Measurements from ENCODE around the gene MTRFR. TPM values are rescaled to one million over a fixed set of nuclear protein-coding genes. Genes with fewer than 3 reads are reported as not detected.

Gene MTRFR
- total and polyA plus RNA-seq, 4 donors = 5.7 to 15.2 (median 11.1) TPM

DNA sequence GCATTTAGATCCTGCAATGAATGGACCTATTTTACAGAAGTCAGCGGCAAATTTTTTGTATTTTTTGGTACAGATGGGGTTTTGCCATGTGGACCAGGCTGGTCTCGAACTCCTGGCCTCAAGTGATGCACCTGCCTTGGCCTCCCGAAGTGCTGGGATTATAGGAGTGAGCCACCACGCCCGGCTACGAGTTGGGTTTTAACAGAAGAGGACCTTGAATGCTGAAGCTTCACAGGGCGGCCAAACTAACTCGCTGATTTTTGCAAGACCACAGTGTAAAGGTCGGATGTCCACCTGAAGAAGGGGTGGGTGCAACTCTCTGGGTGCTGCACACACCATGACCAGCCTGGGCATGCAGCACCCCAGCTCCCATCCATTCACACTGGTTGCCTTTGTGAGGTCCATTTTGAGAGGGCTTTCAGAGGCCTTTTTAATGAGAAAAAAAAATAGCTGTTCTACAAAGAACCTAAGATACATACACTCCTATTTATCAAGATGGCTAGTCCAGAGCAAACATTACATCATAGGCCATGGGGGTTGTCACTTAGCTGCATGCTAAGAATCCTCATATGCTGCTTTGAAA, 60.0 kb downstream of the MTRFR start:
- no peak for TF ChIP-seq RAD21 (IDR thresholded peaks at IDR 0.05)
- TF ChIP-seq HNF4G (IDR thresholded peaks at IDR 0.05) = peak; percentile 23
- TF ChIP-seq HNF4A (conservative IDR thresholded peaks at IDR 0.05) = peak; percentile 65 to 76
- TF ChIP-seq ZBTB33 (IDR thresholded peaks at IDR 0.05) = no peak
- peak; percentile 50 for TF ChIP-seq YY1 (IDR thresholded peaks at IDR 0.05)
- TF ChIP-seq FOXA1 (IDR thresholded peaks at IDR 0.05) = no peak
- no peak for TF ChIP-seq JUND (IDR thresholded peaks at IDR 0.05)
- no peak for TF ChIP-seq TAF1 (conservative IDR thresholded peaks at IDR 0.05)
- no peak for TF ChIP-seq REST (IDR thresholded peaks at IDR 0.05)
- peak in 1 of 2 donors; percentile 8 for TF ChIP-seq RXRA (IDR thresholded peaks at IDR 0.05)
- no peak for TF ChIP-seq GABPA (IDR thresholded peaks at IDR 0.05 in 1 of 2, conservative IDR thresholded peaks at IDR 0.05 in 1 of 2)
- TF ChIP-seq, protein P1, sequence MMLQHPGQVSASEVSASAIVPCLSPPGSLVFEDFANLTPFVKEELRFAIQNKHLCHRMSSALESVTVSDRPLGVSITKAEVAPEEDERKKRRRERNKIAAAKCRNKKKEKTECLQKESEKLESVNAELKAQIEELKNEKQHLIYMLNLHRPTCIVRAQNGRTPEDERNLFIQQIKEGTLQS (IDR thresholded peaks at IDR 0.05) = peak; percentile 30
- TF ChIP-seq, protein P2, sequence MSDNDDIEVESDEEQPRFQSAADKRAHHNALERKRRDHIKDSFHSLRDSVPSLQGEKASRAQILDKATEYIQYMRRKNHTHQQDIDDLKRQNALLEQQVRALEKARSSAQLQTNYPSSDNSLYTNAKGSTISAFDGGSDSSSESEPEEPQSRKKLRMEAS (IDR thresholded peaks at IDR 0.05) = no peak
- Histone ChIP-seq H3K36me3 (ENCODE audit: control insufficient read depth in 4 of 4, insufficient read depth in 3 of 4, low read depth in 1 of 4, low read length in 3 of 4) (peaks cover 15 to 41% (median 29%) of the 10 kb centered on the region in 4 donors), H3K4me3 (ENCODE audit: low read depth in 1 of 3, low read length in 3 of 3) (no peak overlapping the region), H3K9me3 (ENCODE audit: control insufficient read depth in 4 of 4, low read length in 3 of 4) (no peaks in the 10 kb centered on the region), H3K27ac (ENCODE audit: low read depth in 1 of 2, low read length in 2 of 2) (no peak overlapping the region), H3K27me3 (ENCODE audit: control insufficient read depth in 4 of 4, insufficient read depth in 4 of 4, low read length in 3 of 4) (no peaks in the 10 kb centered on the region), H3K9ac (ENCODE audit: low read depth in 1 of 2, low read length in 2 of 2) (no peak overlapping the region), H3K4me1 (ENCODE audit: control insufficient read depth in 4 of 4, insufficient read depth in 4 of 4, low read length in 3 of 4) (peaks cover 0 to 11% (median 6%) of the 10 kb centered on the region in 4 donors)
- no peak for DNase-seq (ENCODE audit: low spot score)
- 58% methylated on average over 9 of the region's 9 CpGs for WGBS

- Histone ChIP-seq H3K4me3 (ENCODE audit: low read depth in 1 of 3, low read length in 3 of 3) (no peak overlapping the region), H3K27ac (ENCODE audit: low read depth in 1 of 2, low read length in 2 of 2) (no peak overlapping the region), H3K9ac (ENCODE audit: low read depth in 1 of 2, low read length in 2 of 2) (no peak overlapping the region), H3K27me3 (ENCODE audit: control insufficient read depth in 4 of 4, insufficient read depth in 4 of 4, low read length in 3 of 4) (no peaks in the 10 kb centered on the region), H3K9me3 (ENCODE audit: control insufficient read depth in 4 of 4, low read length in 3 of 4) (no peaks in the 10 kb centered on the region), H3K36me3 (ENCODE audit: control insufficient read depth in 4 of 4, insufficient read depth in 3 of 4, low read depth in 1 of 4, low read length in 3 of 4) (peaks cover 3 to 69% (median 59%) of the 10 kb centered on the region in 4 donors), H3K4me1 (ENCODE audit: control insufficient read depth in 4 of 4, insufficient read depth in 4 of 4, low read length in 3 of 4) (no peaks in the 10 kb centered on the region)
- no peak for DNase-seq (ENCODE audit: low spot score)
- WGBS = 61% methylated on average over 3 of the region's 3 CpGs
- TF ChIP-seq, protein P1 (IDR thresholded peaks at IDR 0.05) = no peak
- no peak for TF ChIP-seq FOXA2 (IDR thresholded peaks at IDR 0.05)
- no peak for TF ChIP-seq TAF1 (conservative IDR thresholded peaks at IDR 0.05)
- no peak for TF ChIP-seq EGR1 (IDR thresholded peaks at IDR 0.05; ENCODE audit: low read depth in 2 of 2)
Observed at GRCh38 chr12:123305136-123305535, 71.9 kb downstream of the MTRFR start.
